ENCODE data around the gene TGFBR2.
"Not testable (repeated sequence)": the region's sequence is repeated elsewhere in the genome, so short reads cannot be mapped to it uniquely, and the experiment has no call there.

GRCh38 chr3:30669360-30669934 is 63.0 kb downstream of the TGFBR2 start:
- TF ChIP-seq CTCF, POLR2A (IDR thresholded peaks at IDR 0.05): not testable (repeated sequence)
